Loucy (cell line): ENCODE measurements around the gene SUFU.

ENCODE experiments used
- H2AFZ ChIP-seq: fragments of 200-600 bp; sonication (generic); 2 replicates; pipeline ENCODE4 v1.6.0; 2016; ENCODE audit warnings: antibody characterized with exemption, mild to moderate bottlenecking, low read length, moderate library complexity
- H3F3A ChIP-seq: fragments of 200-600 bp; 2 replicates; pipeline ENCODE4 v1.6.0; 2016; ENCODE audit warnings: antibody characterized with exemption, low read depth, mild to moderate bottlenecking
- H3K27me3 ChIP-seq: fragments of 200-600 bp; sonication (generic); 2 replicates; pipeline ENCODE4 v1.6.1; 2014; ENCODE audit warnings: low read length, mild to moderate bottlenecking; ENCODE audit not compliant: insufficient read depth, poor library complexity, severe bottlenecking
- H3K36me3 ChIP-seq: fragments of 200-600 bp; sonication (generic); 2 replicates; pipeline ENCODE4 v1.6.1; 2016; ENCODE audit warnings: low read length; ENCODE audit not compliant: insufficient read depth
- H3K4me1 ChIP-seq: fragments of 200-600 bp; sonication (generic); 2 replicates; pipeline ENCODE4 v1.5.1; 2014; ENCODE audit warnings: low read length, mild to moderate bottlenecking; ENCODE audit not compliant: insufficient read depth, poor library complexity, severe bottlenecking
- H3K4me2 ChIP-seq: fragments of 200-600 bp; sonication (generic); 2 replicates; pipeline ENCODE4 v1.6.0; 2014; ENCODE audit warnings: antibody characterized with exemption, low read length, low read depth, mild to moderate bottlenecking; ENCODE audit not compliant: poor library complexity, severe bottlenecking
- H3K4me3 ChIP-seq: fragments of 200-600 bp; sonication (generic); 2 replicates; pipeline ENCODE4 v1.5.1; 2014; ENCODE audit warnings: low read length, mild to moderate bottlenecking, mixed read lengths; ENCODE audit not compliant: poor library complexity, severe bottlenecking
- H3K79me2 ChIP-seq: fragments of 200-600 bp; sonication (generic); 2 replicates; pipeline ENCODE4 v1.6.1; 2014; ENCODE audit warnings: low read length; ENCODE audit not compliant: insufficient read depth
- H3K9ac ChIP-seq: fragments of 200-600 bp; sonication (generic); 2 replicates; pipeline ENCODE4 v1.6.0; 2014; ENCODE audit warnings: mild to moderate bottlenecking, low read depth, low read length, moderate library complexity; ENCODE audit not compliant: poor library complexity, severe bottlenecking
- H3K9me2 ChIP-seq: fragments of 200-600 bp; sonication (generic); replicated peaks from 2 replicates; pipeline ENCODE4 v1.6.1; 2016; ENCODE audit warnings: low read depth, low read length, mixed read lengths
- H3K9me3 ChIP-seq: fragments of 200-600 bp; sonication (generic); 2 replicates; pipeline ENCODE4 v1.6.1; 2014; ENCODE audit warnings: mild to moderate bottlenecking, antibody characterized with exemption, low read length, low read depth; ENCODE audit not compliant: insufficient read depth
- H4K20me1 ChIP-seq: fragments of 200-600 bp; sonication (generic); 2 replicates; pipeline ENCODE4 v1.6.0; 2014; ENCODE audit warnings: antibody characterized with exemption, low read length, mild to moderate bottlenecking; ENCODE audit not compliant: insufficient read depth, poor library complexity, severe bottlenecking
- EZH2phosphoT487 ChIP-seq: fragments of 200-600 bp; IDR thresholded peaks from 2 replicates; pipeline ENCODE4 v1.6.1; 2018; ENCODE audit warnings: antibody characterized with exemption, mild to moderate bottlenecking, moderate library complexity, borderline replicate concordance
- TF ChIP-seq, protein P1 (sequence below): fragments of 200-600 bp; sonication (generic); conservative IDR thresholded peaks from 2 replicates; pipeline ENCODE4 v1.5.1; 2014; ENCODE audit warnings: mild to moderate bottlenecking, antibody characterized with exemption, low read length

Gene SUFU

DNA sequence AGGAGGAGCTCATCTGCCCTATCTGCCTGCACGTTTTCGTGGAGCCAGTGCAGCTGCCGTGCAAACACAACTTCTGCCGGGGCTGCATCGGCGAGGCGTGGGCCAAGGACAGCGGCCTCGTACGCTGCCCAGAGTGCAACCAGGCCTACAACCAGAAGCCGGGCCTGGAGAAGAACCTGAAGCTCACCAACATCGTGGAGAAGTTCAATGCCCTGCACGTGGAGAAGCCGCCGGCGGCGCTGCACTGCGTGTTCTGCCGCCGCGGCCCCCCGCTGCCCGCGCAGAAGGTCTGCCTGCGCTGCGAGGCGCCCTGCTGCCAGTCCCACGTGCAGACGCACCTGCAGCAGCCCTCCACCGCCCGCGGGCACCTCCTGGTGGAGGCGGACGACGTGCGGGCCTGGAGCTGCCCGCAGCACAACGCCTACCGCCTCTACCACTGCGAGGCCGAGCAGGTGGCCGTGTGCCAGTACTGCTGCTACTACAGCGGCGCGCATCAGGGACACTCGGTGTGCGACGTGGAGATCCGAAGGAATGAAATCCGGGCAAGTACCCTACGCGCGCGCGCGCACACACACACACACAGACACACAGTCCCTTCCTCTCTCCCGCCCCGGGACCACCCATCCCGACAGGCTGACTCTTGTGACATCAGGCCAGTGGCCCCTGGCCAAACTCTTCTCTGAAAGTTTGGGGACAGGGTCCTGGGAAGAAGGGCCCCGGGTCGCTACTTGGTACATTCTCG, 141.0 kb downstream of the SUFU start:
- H3K4me1 ChIP-seq = peaks cover 44% of the 10 kb centered on the region
- no peaks in the 10 kb centered on the region for H3K27me3 ChIP-seq
- H3K9me3 ChIP-seq = no peaks in the 10 kb centered on the region
- TF ChIP-seq, protein P1, sequence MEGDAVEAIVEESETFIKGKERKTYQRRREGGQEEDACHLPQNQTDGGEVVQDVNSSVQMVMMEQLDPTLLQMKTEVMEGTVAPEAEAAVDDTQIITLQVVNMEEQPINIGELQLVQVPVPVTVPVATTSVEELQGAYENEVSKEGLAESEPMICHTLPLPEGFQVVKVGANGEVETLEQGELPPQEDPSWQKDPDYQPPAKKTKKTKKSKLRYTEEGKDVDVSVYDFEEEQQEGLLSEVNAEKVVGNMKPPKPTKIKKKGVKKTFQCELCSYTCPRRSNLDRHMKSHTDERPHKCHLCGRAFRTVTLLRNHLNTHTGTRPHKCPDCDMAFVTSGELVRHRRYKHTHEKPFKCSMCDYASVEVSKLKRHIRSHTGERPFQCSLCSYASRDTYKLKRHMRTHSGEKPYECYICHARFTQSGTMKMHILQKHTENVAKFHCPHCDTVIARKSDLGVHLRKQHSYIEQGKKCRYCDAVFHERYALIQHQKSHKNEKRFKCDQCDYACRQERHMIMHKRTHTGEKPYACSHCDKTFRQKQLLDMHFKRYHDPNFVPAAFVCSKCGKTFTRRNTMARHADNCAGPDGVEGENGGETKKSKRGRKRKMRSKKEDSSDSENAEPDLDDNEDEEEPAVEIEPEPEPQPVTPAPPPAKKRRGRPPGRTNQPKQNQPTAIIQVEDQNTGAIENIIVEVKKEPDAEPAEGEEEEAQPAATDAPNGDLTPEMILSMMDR = peak; percentile 68
- TF ChIP-seq EZH2phosphoT487 = no peak
- H2AFZ ChIP-seq = no peak overlapping the region
- H3K9me2 ChIP-seq = no peaks in the 10 kb centered on the region
- H3K4me2 ChIP-seq = peak overlapping the region; percentile 100
- peaks cover 53% of the 10 kb centered on the region for H4K20me1 ChIP-seq
- peaks cover 72% of the 10 kb centered on the region for H3K79me2 ChIP-seq
- H3K36me3 ChIP-seq = no peaks in the 10 kb centered on the region
- peak overlapping the region; percentile 86 for H3K4me3 ChIP-seq
- 0 out of 2 replicates have a peak, but pooled peaks cover 6% of the 10 kb centered on the region for H3F3A ChIP-seq
- H3K9ac ChIP-seq = peak overlapping the region; percentile 98

DNA sequence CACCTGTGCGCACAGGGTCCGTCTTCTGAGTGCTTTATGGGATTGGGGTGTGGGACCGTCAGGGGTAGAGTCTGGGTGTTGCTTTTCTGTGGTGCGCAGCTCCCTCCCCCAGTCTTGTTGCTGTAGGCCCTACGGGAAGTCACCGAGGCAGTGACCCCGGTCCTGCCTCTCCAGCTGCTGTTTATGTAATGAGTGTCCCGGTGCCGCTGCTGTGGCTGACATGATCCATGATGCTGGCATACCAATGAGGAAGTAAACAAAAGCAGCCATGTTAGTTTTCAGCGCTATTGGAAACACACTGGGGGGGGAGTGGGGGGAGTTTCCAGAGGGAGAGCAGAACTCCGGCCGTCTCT, 141.6 kb downstream of the SUFU start:
- no peak overlapping the region for H2AFZ ChIP-seq
- TF ChIP-seq, protein P1 = no peak
- TF ChIP-seq EZH2phosphoT487 = no peak
- H3K4me2 ChIP-seq = peak overlapping the region; percentile 100
- no peaks in the 10 kb centered on the region for H3K36me3 ChIP-seq
- 0 out of 2 replicates have a peak, but pooled peaks cover 2% of the 10 kb centered on the region for H3F3A ChIP-seq
- H3K4me3 ChIP-seq = peak overlapping the region; percentile 86
- no peaks in the 10 kb centered on the region for H3K9me2 ChIP-seq
- H3K9me3 ChIP-seq = no peaks in the 10 kb centered on the region
- peaks cover 48% of the 10 kb centered on the region for H3K4me1 ChIP-seq
- peak overlapping the region; percentile 98 for H3K9ac ChIP-seq
- H3K27me3 ChIP-seq = no peaks in the 10 kb centered on the region
- peaks cover 59% of the 10 kb centered on the region for H4K20me1 ChIP-seq
- H3K79me2 ChIP-seq = peaks cover 77% of the 10 kb centered on the region

DNA sequence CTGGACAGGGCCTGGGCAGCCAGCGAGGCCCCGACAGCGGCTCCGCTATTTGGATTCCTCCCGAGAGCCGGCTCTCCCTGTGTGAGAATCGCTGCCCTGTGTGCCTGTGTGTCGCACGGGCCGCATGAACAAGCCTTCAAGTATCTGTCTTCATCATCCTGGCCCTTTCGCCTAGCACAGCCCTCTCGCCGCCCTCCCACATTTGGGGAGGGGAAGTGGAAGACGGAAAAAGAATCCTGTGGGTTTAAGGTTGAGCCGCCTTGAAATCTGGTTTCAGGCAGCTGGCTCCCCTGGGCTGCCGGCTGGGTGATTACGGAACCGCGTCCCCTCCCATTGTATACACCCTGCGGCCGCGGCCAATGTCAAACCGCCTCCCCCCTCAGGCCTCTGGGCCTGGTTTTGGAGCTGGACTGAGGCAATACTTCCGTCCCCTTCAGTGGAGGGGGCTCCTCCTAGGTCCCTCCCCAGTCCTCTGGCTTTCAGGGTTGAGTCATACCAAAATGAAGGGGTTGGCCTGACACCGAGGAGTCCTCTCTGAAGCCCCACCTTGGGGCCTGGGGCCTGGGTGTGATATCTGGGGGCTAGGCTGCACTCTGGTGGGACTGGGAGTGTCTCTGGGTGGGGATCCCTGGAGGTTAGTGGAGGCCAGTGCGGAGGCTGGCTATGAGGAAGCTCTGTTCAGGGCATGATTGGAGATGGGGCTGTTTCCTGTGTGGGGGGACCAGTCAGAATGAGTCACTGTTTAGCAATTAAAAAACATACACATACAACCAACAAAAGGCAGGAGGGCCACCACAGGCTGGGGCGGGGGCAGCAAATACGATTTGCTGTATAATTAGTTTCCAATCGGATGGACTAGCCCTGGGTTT, 142.2 kb downstream of the SUFU start:
- Histone ChIP-seq H2AFZ (no peak overlapping the region), H3F3A (0 out of 2 replicates have a peak, but pooled peaks cover 2% of the 10 kb centered on the region), H3K4me1 (peaks cover 54% of the 10 kb centered on the region), H3K9ac (peak overlapping the region; percentile 98), H3K27me3 (no peaks in the 10 kb centered on the region), H3K4me3 (peak overlapping the region; percentile 86), H4K20me1 (peaks cover 65% of the 10 kb centered on the region), H3K4me2 (peak overlapping the region; percentile 100), H3K79me2 (peaks cover 83% of the 10 kb centered on the region), H3K36me3 (no peaks in the 10 kb centered on the region; the same call in 1 of the 2 replicates), H3K9me2 (no peaks in the 10 kb centered on the region), H3K9me3 (no peaks in the 10 kb centered on the region)
- TF ChIP-seq, protein P1 = no peak
- no peak for TF ChIP-seq EZH2phosphoT487
